ENCODE results near the gene CAPZA2. TPM values are rescaled to one million over a fixed set of nuclear protein-coding genes. Genes with fewer than 3 reads are reported as not detected.
"Not testable (repeated sequence)": the region's sequence is repeated elsewhere in the genome, so short reads cannot be mapped to it uniquely, and the experiment has no call there.

The CAPZA2 gene
- polyA plus RNA-seq, 3 donors, result 175 to 217 (median 178) TPM

DNA sequence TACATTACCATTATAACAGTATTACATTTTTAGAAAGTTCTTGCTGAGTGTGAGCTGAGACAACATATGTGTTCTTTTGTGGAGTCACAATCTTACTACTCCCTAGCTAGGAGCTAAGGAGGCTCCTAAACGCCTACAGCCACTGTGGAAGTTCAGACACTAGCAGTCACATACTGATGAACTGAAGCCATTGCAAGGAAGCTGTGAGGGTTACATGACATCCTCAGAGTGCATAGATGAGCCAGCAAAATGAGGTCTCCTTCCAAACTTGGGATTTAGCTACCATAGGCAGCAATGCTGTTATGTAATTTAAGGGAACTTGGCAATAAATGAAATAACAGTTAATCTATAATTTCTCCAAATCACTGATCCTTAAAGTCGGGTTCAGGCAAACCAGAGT is 80.1 kb downstream of the CAPZA2 start:
- DNase-seq (ENCODE audit: extremely low read depth in 1 of 11, low read depth in 9 of 11, low spot score in 4 of 11), result no peak

GRCh38 chr7:116948934-116949333 is 86.5 kb downstream of the CAPZA2 start:
- no peak for DNase-seq (ENCODE audit: extremely low read depth in 1 of 11, low read depth in 9 of 11, low spot score in 4 of 11)

DNA sequence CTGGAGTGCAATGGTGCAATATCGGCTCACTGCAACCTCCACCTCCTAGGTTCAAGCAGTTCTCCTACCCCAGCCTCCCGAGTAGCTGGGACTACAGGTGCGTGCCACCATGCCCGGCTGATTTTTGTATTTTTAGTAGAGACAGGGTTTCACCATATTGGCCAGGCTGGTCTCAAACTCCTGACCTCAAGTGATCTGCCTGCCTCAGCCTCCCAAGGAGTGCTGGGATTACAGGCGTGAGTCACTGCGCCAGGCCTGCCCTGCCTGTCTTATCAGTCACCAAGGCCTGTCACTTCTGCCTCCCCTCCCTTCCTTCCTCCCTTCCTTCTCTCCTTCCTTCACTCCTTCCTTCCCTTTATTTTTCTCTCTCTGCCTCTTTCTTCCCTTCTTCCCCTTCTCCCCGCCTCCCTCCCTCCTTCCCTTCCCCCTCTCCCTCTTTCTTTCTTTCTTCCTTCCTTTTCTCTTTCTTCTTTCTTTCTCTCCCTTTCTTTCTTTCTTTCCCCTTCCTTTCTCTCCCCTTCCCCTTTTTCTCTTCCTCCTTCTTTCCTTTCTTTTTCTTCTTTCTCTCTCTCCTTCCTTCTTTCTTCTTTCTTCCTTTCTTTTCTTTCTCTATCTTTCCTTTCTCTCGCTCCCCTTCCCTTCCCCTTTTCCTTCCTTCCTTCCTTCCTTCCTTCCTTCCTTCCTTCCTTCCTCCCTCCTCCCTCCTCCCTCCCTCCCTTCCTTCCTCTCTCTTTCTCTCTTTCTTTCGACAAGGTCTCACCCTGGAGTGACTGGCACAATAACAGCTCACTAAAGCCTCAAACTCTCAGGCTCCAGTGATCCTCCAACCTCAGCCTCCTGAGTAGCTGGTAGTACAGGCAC is 87.8 kb downstream of the CAPZA2 start:
- no peak for DNase-seq (ENCODE audit: extremely low read depth in 1 of 11, low read depth in 9 of 11, low spot score in 4 of 11)

DNA sequence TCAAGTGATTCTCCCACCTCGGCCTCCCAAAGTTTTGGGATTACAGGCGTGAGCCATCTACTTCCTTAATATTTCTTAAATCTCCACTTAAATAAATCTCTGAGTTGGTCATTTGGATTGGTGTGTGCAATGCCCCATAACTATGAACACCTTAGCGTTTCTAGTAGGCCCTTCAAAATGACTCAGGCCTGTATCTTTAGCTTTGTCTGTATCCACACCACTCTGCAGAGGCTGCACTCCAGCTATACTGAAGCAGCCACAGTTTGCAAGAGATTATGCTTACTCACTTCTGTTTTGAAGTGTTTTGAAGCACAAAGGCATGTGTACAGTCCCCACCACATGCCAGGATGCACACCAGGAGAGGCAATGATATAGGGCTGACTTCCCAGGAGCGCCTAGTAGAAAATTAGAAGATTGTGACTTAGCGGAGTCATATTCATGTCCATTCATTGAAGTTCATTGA is 88.5 kb downstream of the CAPZA2 start:
- no peak for DNase-seq (ENCODE audit: extremely low read depth in 1 of 11, low read depth in 9 of 11, low spot score in 4 of 11)

DNA sequence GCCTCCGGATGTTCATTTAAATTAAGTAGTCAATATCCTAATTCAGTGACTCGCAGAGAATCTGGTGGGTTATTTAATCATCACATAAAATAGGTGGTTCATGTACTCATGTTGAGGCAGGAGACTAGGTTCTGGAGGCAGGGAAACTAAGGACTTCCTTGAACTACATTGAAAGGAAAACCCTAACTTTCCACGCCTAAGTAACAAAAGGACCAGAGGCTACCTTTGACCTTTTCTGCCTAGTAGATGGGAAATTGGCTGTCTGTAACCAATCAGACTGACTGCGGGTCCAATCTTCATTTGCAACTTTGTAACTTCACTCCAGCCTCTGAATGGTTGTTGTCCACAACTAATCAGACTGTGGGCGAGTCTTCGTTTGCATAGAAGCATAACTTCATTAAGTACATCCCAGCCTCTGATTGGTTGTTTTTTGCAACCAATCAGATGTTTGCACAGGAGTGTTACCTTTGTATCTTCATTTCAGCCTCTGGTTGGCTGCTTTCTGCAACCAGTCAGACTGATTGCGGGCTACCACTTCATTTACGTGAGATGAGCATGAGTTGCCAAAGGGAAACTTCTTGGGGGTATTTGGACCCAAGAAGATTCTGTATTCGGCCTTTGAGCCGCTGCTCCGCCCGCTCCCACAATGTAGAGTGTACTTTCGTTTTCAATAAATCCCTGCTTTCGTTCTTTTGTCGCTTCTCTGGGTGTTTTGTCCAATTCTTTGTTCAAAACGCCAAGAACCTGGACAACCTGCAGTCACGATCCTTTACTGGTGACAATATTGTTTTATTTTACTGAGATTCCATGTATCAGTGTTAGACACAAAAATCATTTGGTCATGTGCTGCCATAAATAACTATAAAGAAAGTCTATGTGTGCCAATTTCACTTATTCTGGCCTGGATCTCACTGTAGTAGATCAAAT is 89.2 kb downstream of the CAPZA2 start:
- DNase-seq (ENCODE audit: extremely low read depth in 1 of 11, low read depth in 9 of 11, low spot score in 4 of 11), result no peak

- DNase-seq (ENCODE audit: extremely low read depth in 1 of 11, low read depth in 9 of 11, low spot score in 4 of 11), result peak in 8 of 11 donors; percentile 10 to 45 (median 24)
Observed at GRCh38 chr7:116952635-116953371, 90.4 kb downstream of the CAPZA2 start.

- peak; percentile 35 to 73 (median 55) for DNase-seq (ENCODE audit: extremely low read depth in 1 of 11, low read depth in 9 of 11, low spot score in 4 of 11)
Observed at GRCh38 chr7:116953372-116953905, 91.1 kb downstream of the CAPZA2 start, which contains the start of gene ST7. Gene ST7 (plus strand): TSS chr7:116953501. CDS start chr7:116953541, 40 bp downstream.

DNA sequence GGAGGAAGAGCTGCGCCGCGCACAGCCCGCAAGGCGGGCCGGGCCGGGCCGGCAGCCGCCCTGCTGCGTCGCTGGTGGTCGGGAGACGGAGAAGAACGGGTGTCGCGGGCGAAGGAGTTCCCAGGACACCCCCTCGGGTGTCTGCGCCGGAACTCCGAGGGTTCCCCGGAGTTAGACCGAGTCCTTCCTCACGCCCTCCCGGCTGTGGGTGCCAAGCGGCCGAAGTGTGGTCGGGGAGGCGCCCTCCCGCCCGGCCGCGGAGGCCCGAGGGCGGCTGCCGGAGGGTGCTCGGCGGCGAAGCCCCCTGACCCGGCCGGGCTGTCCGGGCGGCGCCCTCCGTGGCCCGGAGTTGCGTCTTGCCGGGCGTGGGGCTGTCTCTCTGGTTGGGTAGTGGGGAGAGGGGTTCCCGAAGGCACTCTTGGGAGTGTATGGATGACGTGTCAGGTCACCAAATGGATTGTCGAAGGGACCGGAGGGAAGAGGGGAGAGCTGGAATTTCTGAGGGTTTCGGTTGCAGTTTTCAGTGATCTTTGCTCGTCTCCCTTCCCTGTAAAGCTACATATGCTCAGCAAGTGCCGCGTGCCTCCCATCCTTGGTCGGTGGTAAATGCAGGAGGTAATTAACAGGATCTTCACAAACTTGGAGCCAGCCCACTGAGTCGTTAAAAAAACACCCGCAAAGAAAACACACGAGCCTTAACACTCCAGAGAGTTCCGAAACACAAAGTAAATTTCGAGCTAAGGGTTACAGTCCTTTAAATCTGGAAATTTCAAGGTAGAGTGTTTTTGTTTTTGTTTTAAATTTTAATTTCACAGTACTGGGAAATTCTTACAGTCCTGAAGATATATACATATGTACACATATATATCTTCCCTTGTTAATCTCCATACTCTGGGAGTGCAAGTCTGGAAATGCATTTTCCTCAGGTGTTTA is 91.8 kb downstream of the CAPZA2 start:
- peak; percentile 68 to 88 (median 80) for DNase-seq (ENCODE audit: extremely low read depth in 1 of 11, low read depth in 9 of 11, low spot score in 4 of 11)

GRCh38 chr7:116955340-116955739 is 93.0 kb downstream of the CAPZA2 start:
- no peak for DNase-seq (ENCODE audit: extremely low read depth in 1 of 11, low read depth in 9 of 11, low spot score in 4 of 11)

DNA sequence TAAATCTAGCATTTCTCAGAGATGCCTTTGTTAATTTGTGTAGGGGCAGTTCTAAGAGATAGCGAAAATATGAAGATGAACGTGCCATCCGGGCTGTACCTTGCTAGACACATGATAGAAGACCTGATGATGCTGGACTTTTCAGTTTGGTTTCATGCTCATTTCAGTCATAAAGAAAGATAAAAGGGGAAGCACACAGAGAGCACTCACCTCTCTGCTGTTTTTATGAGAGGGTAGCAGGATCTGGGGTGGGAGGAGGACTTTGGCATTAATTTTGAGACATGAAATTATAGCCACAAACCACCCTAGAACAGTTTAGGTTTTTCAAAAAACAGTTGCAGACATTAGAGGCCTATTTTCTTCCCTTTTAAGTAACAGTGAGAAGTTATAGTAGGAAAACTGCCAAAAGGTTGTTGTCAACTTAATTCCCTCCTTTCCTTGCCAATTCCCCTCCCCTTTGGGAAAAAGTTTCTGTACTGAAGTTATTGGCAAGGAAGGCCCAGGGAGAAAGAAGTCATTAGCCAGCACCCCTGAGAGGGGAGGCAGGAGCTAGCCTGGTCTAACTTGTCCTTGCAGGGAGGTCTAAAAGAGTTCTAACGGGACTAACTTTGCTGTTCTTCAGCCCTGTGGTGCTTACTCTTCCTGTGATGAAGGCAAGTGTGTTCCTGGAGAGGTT is 93.6 kb downstream of the CAPZA2 start:
- DNase-seq (ENCODE audit: extremely low read depth in 1 of 11, low read depth in 9 of 11, low spot score in 4 of 11), result no peak

DNA sequence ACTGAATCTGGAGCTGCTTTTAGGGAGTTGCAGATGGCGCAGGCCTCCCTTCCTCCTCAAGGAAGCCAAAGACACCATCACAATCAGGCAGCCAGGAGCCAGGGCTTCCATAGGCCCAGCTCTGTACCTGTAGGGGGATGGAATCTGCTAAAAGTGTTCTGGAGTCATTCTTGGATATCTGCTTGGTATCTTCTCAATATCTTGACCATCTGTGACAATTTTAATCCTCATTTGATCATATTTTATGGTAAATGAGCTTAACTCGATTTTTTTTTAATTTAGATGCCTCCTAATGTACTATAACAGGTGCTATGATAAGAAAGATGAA is 94.1 kb downstream of the CAPZA2 start:
- no peak for DNase-seq (ENCODE audit: extremely low read depth in 1 of 11, low read depth in 9 of 11, low spot score in 4 of 11)

DNA sequence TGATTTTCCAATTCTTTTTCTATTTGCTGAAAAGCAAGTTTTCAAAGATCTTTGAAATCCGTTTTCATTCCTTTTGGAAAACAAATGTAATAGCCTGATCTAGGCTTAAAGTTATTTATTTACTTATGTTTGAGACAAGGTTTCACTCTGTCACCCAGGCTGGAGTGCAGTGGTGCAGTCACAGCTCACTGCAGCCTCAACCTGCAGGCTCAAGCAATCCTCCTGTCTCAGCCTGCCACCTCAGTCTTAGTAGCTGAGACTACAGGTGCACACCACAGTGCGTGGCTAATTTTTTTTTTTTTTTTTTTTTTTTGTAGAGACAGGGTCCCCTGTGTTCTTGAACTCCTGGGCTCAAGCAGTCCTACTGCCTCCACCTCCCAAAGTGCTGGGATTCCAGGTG is 95.5 kb downstream of the CAPZA2 start:
- DNase-seq (ENCODE audit: extremely low read depth in 1 of 11, low read depth in 9 of 11, low spot score in 4 of 11), result peak in 1 of 11 donors; percentile 2

- not testable (repeated sequence) for DNase-seq (ENCODE audit: extremely low read depth in 1 of 11, low read depth in 9 of 11, low spot score in 4 of 11)
Observed at GRCh38 chr7:116961966-116962673, 99.7 kb downstream of the CAPZA2 start.

- DNase-seq (ENCODE audit: extremely low read depth in 1 of 11, low read depth in 9 of 11, low spot score in 4 of 11), result no peak
Observed at GRCh38 chr7:116963234-116963633, 100.8 kb downstream of the CAPZA2 start.

GRCh38 chr7:116966601-116967000 is 104.2 kb downstream of the CAPZA2 start:
- DNase-seq (ENCODE audit: extremely low read depth in 1 of 11, low read depth in 9 of 11, low spot score in 4 of 11), result no peak

DNA sequence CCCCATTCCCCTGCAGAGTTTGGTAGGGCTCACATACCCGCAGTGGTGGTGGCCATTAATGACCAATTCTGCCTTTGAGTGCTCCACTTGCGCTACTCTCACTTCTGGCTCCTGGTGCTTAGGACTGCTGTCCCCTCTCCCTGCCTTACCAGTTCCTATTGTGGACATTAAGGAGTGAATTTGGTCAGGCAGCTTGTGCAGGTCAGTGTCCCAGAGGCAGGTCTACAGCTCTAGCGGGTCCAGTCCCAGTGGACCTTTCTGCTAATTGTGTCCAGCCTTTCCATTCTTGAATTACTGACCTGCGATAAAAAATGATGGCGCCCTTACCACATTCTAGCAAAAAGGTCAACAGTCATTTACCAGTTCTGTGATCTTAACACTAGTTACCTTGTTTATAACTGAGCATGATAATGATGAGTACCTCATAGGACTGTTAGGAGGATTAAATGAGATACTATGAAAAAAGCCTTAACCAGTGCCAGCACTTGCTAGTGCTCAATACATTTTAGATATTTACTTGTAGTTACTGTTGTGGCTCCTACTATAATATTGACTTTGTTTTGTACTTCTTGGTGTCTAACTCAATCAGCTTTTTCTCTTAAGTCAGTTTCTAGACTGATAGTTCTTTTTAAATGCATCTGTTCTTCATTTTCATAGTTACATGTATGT is 105.0 kb downstream of the CAPZA2 start:
- no peak for DNase-seq (ENCODE audit: extremely low read depth in 1 of 11, low read depth in 9 of 11, low spot score in 4 of 11)

All from renal cortex interstitium (tissue), 11 donors.